GM20431 (cell line): ENCODE data around the gene ANO1.

ENCODE experiments used
- in situ Hi-C: fragments of 300-500 bp; cut with MseI, MboI; formaldehyde crosslinking; loops from one replicate; pipeline ENCODE4 v1.15.0; 2020; ENCODE audit warnings: low sequenced_read_pairs; ENCODE audit not compliant: unreplicated experiment

The ANO1 gene

DNA sequence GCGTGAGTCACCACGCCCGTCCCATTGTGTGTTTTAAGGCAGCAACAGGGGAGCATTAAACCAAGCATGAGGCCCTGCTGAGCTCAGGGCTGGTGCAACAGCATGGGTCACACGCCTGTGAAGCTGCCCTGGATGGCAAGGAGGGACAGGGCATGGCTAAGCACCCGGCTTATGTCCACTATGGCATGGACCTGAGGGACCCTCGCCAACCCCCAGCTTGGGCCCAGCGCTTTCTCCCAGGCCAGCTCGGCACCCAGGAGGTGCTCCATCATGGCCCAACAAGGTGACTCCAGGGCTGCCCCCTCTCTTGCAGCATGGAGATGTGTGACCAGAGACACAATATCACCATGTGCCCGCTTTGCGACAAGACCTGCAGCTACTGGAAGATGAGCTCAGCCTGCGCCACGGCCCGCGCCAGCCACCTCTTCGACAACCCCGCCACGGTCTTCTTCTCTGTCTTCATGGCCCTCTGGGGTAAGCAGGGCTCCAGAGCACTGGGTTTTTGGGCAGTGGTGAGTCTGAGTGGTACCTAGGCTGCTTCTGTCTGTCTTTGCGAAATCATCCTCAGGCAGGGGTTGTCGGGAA is 53.6 kb downstream of the ANO1 start:
- in situ Hi-C loops: no loop called here

DNA sequence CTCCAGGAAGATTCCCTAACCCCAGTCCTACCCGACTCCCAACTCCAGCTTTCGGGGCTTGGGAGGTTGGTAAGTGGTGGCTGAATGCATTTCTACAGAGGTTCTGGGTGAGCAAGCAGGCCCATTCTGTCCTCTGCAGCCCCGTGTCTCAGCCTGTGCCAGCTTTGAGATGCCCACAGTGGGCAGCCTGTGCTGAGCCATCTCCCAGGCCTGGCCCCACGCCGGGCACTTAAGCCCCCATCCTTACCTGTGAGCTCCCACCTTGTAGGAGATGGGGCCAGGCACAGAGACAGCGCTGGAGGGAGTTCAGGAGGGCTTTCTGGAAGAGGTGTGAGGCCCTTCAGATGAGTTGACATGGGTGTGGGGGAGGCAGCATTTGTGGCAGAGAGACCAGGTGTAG is 54.5 kb downstream of the ANO1 start:
- in situ Hi-C loops: no loop called here

DNA sequence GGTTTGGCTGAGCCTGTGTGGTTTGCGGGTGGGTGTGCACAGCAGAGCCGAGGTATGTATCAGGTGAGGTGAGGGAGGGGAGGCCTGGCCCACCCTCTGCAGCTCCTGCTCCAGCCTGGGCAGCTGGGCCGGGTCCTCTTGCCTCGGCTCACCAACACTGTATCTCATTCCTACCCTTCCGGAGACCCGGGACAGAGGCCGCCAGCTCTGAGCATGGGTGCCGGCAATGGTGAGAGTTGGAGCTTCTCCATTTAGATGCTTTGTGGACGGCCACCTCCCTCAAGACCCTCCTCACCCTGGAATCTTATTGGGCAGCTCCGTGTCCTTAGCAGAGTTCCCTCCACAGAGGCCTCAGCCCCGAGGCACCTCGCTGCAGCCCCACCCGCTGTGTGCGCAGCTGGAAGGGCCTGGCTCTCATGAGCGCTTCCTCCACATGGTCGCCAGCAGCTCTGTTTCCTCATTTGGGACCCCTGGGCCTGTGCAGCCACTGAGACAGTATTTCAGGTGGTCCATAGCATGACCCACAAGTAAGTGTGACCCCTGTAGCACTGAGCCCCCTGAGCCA is 55.7 kb downstream of the ANO1 start:
- in situ Hi-C loops: no loop called here

DNA sequence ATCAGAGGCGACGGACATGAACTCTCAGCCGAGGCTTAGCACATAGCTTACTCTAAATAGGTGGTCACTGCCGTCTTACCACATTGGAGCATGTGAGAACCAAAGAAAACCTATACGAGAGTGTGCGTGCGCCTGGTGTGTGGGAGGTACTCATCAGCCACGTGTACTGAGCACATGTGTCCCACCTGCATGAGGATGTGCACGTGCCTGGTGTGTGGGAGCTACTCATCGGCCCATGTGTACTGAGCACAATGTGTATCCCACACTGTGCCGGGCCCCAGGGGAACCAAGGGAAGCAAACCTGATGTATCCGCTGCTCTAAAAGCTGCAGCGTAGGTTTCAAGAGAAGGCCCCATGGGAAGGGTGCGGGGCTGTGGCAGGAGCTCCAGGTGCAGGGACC is 56.4 kb downstream of the ANO1 start:
- in situ Hi-C loops: no loop called here

DNA sequence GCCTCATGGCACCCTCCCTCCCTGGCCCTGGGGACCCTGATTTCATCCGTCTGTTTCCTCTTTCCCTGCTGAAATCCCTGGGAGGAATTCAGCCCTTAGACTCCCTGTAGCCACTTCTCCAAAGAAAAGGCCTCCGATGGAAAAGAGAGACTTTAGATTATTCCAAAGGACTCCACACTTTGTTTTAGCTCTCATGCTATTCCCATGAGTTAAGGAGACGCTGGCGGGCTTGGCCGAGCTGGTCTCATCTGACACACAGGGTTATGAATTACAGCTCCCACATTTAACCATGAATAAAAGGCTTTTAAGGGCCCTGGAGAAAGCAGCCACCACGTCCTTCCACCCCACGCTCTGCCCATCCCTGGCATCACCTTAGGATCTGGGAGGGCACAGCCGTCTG is 57.0 kb downstream of the ANO1 start:
- in situ Hi-C loops: no loop called here

DNA sequence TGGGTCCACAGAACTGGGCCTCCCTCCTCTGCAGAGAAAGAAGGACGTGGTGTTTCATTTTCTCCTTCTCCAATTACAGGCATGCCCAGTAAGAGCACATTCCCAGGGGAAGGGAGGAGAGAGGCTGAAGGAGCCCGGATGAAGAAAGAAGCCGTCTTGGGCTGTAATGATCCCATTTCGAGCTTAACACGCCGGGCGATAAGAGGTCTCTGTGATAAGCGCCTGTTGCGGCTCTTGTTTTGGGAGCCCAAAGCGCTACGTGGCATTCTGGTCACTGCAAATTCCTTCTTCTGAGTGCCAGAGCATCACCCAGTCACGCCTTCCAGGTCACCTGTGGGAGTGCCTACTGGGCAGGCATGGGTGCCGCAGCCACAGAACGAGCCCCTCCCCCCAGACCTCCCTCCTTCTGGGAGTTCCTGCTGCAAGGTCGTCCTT is 57.5 kb downstream of the ANO1 start:
- in situ Hi-C loops: no loop called here

DNA sequence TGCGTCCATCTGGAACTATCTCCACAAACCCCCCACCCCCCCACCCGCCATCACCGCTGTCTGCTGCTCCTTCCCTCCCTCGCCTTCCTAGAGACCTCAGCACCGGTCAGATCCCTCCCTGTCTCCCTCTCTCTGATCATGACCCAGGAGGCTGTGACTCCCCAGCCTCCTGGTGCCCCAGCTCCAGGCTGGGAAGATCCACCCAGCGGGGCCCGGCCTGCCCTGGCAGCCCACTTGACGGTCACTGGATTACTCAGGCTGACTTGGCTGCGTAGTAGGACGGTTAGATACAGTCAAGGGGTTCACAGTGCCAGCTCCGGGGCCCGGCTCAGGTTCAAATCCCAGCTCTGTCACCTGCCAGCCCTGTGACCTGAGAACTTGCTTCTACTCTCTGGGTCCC is 59.3 kb downstream of the ANO1 start:
- in situ Hi-C loops: no loop called here

DNA sequence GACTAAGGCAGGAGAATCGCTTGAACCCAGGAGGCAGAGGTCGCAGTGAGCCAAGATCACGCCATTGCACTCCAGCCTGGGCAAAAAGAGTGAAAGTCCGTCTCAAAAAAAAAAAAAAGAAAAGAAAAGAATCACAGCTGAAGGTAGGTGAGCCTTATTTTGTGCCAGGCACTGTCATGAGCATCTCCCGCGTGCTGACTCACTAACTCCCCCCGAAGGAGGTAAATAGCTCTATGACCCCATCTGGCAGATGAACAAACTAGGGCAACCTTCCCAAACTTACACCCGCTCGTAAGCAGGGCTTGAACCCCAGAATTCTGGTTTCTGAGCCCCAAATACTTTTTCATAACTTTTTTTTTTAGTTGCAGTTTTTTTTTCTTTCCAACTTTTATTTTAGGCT is 60.3 kb downstream of the ANO1 start:
- in situ Hi-C loops: no loop called here

DNA sequence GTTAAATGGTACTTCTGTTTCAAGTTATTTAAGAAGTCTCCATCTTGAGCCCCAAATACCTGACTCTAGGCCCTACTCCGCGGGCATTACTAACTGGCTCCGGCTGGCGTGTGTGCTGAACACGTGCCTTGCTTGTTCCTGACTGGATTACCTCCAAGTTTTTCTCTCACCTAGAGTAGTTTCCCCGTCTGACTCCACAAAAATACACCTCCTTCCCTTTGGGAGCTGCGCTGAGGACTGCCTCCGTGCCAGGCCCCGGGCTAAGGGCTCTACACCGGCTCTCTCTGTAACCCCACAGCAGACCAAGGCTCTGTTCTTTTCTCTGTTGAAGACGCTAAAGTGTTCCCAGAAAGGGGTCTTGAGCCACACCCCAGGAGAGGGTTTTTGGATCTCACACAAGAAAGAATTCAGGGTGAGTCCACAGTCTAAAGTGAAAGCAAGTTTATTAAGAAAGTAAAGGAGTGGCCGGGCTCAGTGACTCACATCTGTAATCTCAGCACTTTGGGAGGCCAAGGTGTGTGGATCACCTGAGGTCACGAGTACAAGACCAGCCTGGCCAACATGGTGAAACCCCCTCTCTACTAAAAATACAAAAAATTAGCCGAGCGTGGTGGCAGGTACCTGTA is 61.8 kb downstream of the ANO1 start:
- in situ Hi-C loops: no loop called here

DNA sequence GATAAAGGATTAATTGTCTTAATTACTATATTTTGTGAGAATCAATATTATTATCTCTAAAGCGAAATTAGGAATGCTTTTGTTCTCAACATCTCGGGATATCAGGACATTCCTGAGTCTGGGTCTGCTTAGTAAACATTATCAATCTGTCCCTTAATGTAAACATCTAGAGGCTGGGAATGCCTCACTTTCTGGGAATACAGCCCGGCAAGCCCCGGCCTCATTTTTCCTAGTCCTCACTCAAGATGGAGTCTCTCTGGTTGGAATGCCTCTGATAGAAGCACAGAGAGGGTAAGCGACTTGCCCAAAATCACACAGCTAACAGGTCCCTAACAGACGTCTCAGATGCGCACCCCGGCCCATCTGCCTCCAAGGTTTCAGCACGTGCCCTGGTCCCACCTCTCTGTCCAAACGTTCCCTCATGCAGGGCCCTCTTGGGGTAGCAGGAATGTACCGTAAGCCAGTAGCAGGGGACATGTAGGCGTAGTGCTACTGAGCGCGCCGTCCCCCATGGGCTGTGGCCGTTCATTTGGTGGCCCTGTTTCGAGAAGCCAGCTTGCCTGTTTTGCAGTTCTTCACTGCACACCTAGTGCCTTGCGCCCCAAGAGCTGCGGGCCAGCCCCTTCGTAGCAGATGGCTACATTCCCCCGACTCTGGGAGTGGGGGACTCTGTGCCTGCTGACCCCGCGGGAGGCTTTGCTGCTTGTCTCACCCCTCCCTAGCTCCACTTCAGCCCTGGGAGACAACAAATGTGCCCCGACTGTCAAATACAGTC is 62.8 kb downstream of the ANO1 start:
- in situ Hi-C loops: no loop called here

DNA sequence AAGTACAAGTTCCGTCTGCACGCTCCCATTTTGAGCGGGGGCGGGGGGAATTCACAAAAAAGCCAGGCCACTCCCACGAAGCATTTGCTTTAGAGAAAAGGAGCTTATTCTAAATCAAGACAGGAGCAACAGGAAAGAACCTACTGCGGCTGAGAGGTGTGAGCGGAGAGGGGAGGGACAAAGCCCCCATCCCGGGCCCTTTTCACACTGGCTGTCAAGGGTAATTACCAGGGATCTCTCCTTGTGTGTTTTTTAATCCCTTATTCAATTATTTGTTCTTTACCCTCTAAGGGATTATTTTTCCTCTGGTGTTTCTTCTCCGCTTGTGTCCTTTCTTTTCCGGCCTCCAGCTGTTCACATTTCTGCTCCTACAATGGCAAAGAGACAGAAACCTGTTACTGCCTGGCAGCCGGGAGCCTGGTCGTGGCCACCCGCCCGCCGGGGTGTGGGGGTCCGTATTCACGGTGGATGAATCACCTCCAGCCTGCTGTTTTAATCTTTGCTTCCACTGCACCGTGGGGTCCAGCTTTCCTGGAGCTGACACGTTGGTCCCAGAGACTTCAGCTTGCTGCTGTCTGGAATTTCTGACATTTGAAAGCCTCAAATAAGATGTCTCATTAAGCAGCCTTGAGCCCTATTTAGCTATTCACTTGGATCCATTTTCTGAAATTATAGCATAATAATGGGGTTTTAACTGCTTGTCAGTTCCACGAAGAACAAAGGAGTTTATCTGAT is 63.5 kb downstream of the ANO1 start:
- in situ Hi-C loops: no loop called here

DNA sequence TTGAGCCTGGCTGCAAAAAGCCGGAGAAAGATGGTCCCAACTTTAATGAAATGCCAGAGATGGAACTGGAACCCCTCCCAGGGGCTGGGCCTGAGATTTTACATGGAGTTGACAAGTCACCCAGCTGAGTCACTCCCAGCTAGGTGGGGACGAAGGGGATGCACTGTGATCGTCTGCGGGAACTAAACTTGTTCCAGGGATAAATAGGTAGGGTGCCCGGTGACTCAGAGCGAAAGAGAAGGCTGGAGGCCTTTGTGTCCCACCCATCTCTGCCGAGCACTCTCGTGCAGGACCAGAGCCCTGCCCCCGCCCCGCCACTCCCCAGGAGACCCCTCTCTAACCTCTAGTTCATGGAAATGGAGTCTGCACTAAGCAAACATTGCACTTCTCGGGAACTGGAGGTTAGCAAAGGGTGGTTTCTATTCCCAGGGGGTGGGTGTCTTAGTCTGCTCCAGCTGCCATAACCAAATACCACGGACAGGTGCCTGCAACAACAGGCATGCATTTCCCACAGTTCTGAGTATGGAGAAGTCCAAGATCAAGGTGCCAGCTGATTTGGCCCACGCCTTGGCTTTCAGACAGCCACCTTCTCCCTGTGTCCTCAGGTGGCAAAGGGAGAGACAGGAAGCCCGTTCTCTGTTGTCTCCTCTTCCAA is 64.2 kb downstream of the ANO1 start:
- in situ Hi-C loops: no loop called here

DNA sequence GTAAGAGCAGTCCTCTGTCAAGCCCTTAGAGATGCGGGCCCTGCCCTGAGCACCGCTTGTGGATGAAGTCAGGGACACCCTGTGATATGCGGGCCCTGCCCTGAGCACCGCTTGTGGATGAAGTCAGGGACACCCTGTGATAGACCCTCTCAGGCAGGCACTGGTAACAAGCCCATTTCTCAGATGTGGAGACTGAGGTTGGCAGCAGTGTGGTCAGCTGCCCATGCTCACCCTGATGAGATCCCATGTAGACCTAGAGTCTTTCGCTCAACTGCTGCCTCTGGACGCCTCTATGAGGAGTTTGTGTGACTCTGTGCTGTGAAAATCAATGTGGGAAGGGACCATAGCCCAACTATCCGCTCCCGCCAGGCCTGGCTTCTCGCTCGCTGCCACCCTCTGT is 66.1 kb downstream of the ANO1 start:
- in situ Hi-C loops: no loop called here

DNA sequence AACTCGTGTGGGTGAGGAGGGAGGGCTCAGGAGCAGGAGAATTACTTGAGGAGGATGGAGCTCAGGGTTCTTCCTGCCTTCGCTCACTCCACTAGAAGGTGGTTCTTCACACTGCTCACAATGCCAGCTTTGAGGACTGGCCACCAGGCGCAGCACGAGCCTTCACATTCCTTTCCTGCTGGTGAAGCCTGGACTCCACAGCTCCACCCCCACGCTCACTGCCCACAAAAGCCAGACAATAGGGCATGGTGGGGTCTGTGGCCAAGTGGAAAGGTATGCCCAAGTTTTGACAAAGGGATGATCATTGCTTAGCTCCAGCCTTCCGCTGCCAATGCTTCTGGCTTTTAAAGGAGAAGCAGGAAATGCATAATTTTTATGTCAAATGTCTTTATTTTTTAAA is 67.0 kb downstream of the ANO1 start:
- in situ Hi-C loops: no loop called here

DNA sequence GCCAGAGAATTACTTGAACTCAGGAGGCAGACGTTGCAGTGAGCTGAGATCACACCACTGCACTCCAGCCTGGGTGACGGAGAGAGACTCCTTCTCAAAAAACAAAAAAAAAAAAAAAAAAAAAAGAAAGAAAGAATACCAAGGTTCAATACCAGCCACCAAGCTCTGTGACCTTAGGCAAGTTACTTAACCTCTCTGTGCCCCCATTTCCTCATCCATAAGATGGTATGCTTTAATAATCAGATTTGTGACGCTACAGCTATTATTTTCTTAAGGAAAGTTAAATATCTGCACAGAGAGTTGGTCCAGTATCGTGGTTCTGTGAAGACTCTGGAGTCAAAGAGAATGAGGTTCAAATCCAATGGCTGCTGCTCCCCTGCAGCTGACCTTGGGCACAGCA is 67.7 kb downstream of the ANO1 start:
- in situ Hi-C loops: no loop called here

DNA sequence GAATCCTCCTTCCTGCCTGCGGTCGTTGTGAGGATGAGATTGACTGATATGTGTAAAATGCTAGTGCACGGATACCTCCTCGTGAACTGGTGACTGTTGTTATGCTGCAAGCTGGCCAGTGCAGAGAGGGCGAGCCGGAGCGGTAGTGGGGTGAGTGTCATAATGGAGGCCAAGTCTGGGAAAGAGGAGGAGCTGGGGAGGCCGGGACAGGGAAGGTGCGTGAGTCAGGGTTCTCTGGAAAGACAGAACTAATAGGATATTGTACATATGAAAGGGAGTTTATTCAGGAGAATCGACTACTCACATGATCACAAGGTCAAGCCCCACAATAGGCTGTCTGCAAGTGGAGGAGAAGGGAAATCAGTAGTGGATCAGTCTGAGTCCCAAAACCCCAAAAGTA is 68.2 kb downstream of the ANO1 start:
- in situ Hi-C loops: no loop called here

DNA sequence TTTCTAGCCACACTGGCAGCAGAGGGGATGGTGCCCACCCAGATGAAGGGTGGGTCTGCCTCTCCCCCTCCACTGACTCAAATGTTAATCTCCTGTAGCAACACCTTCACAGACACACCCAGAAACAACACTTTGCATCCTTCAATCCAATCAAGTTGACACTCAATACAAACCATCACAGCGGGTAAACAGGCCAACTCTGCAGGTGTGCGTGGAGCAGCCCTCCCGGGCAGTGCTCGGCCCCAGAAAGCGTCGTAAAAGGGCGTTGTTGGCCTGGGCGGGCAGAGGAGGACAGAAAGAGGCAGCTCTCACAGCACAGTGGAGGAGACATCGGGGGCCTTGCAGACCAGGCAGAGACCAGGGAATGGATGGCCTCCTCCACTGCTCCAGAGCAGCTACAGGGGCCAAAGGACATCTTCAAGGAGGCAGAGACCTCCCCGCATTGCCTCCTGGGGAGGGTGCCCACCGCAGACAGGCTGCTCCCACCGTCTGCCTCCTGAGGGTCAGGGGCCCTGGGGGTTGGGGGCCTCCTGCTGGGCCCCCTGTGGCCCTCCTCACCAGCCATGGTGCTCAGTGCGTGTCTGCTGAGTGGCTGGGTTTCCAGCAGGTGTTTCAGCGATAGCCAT is 68.9 kb downstream of the ANO1 start:
- in situ Hi-C loops: no loop called here

DNA sequence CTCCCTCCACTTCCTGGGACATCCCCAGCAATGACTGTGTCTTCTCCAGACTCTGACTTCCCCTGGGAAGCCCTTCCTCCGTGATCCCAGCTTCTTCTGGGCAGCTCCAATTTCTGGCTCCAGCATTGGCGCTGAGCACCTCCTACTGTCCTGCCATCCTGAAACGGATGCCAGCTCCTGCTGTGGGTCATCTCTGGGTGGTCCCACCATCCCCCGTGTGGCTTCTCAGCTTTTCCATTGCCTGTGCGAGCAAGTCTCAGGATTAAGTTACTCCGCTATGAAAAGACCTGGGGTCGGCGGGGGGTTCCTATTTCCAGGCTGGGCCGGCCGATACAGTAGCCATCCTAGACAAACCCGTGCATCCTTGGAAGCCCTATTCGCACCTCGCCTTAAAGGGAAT is 69.6 kb downstream of the ANO1 start:
- in situ Hi-C loops: no loop called here

DNA sequence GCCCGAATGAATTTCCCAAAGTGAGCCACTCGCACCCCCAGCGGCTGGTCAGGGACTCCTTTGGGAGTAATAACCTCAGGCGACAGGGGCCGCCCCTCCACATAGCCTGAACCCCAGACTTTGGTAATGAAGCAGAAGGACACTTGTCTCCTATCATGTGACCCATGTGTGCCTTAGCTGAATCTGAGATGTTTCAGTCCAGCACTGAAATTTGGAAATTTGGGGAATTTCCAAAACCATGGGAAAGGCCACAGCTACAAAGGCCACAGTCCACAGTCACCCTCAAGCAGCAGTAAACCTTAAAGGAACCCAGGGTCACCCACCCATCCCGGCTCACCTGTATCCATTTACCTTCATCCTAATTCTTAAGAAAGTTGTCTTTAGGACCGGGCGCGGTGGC is 73.6 kb downstream of the ANO1 start:
- in situ Hi-C loops: no loop called here
